ENCODE results near the gene KRT75. TPM values are rescaled to one million over a fixed set of nuclear protein-coding genes. Genes with fewer than 3 reads are reported as not detected.

KRT75 gene
- total and polyA plus RNA-seq, 5 experiments from 2014 or later = not detected

DNA sequence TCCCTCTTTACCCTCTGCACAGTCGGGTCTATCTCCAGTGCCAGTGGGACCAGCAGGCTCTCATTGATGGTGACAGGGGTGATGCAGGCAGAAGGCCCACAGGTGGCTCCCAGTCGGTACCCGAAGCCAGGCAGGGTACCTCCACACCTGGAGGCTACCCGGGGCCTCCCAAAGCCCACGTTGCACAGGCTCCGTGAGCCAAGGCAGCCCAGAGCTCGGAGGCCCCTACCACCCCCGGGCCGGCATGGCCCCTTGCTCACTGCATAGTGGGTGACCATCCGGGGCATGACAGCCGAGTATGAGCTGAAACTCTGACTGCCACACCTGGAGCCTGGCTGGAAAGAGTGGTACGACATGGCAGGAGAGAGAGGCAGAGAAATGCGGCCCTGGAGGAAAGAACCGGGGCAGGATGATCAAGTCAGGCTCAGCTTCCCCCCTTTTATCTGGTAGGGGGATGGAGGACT, 28.2 kb downstream of the KRT75 start, which contains the start of gene KRT82:
Gene KRT82 (minus strand): TSS at position 414 of the 464 bp plus-strand sequence. CDS start 58 bp downstream, at position 356.
- no peaks in the 10 kb centered on the region for H3K4me1 Mint-ChIP-seq
- no peak for ATAC-seq
- peaks cover 0 to 2% (median 0%) of the 10 kb centered on the region in 3 donors for H3K36me3 Mint-ChIP-seq
- H3K27me3 Mint-ChIP-seq = peaks cover 3 to 18% (median 5%) of the 10 kb centered on the region in 5 donors
- DNase-seq = no peak
- H3K9me3 Mint-ChIP-seq = peaks cover 0 to 4% (median 0%) of the 10 kb centered on the region in 9 donors
- no peak within 1 kb of the TSS for H3K4me3 Mint-ChIP-seq
- POLR2A ChIA-PET = no interaction called here
- H3K27ac Mint-ChIP-seq = no peak within 1 kb of the TSS

DNA sequence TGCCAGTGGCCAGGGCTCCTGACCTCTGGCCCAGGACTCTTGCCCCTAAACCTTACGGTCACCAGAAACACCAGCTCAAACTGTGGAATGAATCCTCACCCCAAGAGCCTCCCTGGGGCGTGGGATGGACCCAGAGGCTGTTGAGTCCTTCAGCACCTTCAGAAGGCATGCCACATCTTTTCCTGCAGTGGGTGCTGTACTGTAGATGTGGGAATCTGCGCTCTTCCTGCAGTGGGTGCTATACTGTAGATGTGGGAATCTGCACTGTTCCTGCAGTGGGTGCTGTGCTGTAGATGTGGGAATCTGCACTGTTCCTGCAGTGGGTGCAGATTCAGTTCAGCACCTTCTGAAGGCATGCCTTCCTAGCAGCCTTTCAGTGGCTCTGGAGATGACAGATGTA, 29.2 kb downstream of the KRT75 start:
- peaks cover 0 to 4% (median 0%) of the 10 kb centered on the region in 9 donors for H3K9me3 Mint-ChIP-seq
- peaks cover 0 to 2% (median 0%) of the 10 kb centered on the region in 3 donors for H3K36me3 Mint-ChIP-seq
- peaks cover 3 to 17% (median 5%) of the 10 kb centered on the region in 5 donors for H3K27me3 Mint-ChIP-seq
- POLR2A ChIA-PET = no interaction called here
- no peaks in the 10 kb centered on the region for H3K4me1 Mint-ChIP-seq
- DNase-seq (no peak), ATAC-seq (no peak)
- H3K27ac Mint-ChIP-seq = no peak overlapping the region
- H3K4me3 Mint-ChIP-seq = no peak overlapping the region

DNA sequence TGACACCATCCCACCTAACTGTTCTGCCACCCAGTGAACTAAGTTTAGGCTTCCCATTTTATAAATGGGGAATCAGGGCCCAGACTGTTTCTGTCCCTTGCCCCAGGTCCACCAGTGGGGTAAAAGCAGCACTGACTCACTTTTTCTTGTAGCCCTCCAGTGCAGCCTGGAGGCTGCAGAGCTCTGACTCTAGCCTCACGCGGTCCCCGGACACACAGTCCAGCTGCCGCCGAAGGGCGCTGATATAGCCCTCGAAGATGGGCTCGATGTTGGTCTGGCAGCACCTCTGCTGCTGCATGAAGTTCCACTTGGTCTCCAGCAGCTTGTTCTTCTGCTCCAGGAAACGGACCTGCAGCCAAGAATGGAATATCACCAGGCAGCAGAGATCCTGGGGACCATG, 30.6 kb downstream of the KRT75 start:
- no peak for DNase-seq
- peaks cover 0 to 4% (median 0%) of the 10 kb centered on the region in 4 donors for H3K4me1 Mint-ChIP-seq
- POLR2A ChIA-PET = no interaction called here
- peaks cover 0 to 2% (median 0%) of the 10 kb centered on the region in 3 donors for H3K36me3 Mint-ChIP-seq
- H3K27me3 Mint-ChIP-seq = peaks cover 2 to 17% (median 11%) of the 10 kb centered on the region in 5 donors
- ATAC-seq = no peak
- H3K27ac Mint-ChIP-seq = no peak overlapping the region
- no peak overlapping the region for H3K4me3 Mint-ChIP-seq
- H3K9me3 Mint-ChIP-seq = peaks cover 0 to 2% (median 0%) of the 10 kb centered on the region in 9 donors

DNA sequence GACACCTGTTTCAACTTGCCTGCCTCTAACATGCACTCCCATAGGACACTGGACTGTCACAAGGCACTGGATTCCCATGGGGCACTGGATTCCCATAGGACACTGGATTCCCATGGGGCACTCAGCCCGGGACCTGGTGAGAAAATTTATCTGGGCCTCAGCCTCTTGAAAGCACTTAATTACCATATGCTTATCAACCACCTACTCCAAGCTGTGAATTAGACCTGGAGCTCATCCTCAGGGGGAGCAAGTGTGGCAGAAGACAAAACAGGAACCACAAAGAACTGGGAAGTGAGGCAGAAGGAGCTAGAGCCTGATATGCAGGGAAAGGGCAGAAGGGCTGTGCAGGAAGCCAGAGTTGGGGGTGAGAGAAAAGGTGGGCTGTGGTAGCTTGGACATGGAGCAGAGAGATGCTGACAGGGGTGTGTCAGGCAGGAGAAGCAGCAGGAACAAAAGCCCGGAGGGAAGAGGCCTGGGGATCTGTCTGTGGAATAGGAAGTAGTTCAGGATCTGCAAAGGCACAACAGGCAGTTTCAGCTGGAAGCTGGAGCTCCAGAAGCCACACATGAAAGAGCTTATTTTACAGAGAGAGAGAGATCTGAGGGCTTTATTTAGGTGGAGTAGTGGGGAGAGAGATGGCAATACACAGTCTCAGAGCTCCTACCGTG, 31.2 kb downstream of the KRT75 start:
- POLR2A ChIA-PET = no interaction called here
- ATAC-seq (no peak), DNase-seq (no peak)
- Mint-ChIP-seq H3K4me3 (no peak overlapping the region), H3K27ac (peak overlapping the region in 1 of 10 donors; percentile 88), H3K36me3 (peaks cover 0 to 2% (median 0%) of the 10 kb centered on the region in 3 donors), H3K9me3 (no peaks in the 10 kb centered on the region), H3K4me1 (peaks cover 0 to 4% (median 0%) of the 10 kb centered on the region in 4 donors), H3K27me3 (peaks cover 1 to 14% (median 7%) of the 10 kb centered on the region in 5 donors)

DNA sequence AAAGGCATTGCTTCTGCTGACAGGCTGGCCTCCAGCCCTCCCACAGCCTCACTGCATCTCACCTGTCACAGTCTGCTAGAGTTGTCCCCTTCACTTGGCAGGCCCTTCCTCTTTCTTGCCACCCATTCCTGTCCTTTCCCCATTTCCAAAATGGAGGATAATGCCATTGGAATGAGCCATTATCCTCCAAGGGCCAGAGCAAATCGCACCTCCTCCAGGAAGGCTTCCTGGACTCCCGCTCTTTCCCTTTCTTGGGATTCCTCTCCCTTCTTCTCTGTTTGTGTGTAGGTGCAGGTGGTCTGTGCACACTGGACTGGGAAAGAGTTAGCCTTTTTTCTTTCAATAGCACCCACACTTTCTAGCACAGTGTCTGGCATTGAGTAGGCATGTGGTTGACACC, 31.8 kb downstream of the KRT75 start:
- Mint-ChIP-seq H3K4me3 (no peak overlapping the region), H3K27me3 (peaks cover under 1 to 11% (median 2%) of the 10 kb centered on the region in 5 donors), H3K36me3 (no peaks in the 10 kb centered on the region), H3K4me1 (peaks cover 0 to 4% (median 0%) of the 10 kb centered on the region in 4 donors), H3K27ac (peak overlapping the region in 1 of 10 donors; percentile 54), H3K9me3 (no peaks in the 10 kb centered on the region)
- POLR2A ChIA-PET = no interaction called here
- ATAC-seq (no peak), DNase-seq (no peak)

DNA sequence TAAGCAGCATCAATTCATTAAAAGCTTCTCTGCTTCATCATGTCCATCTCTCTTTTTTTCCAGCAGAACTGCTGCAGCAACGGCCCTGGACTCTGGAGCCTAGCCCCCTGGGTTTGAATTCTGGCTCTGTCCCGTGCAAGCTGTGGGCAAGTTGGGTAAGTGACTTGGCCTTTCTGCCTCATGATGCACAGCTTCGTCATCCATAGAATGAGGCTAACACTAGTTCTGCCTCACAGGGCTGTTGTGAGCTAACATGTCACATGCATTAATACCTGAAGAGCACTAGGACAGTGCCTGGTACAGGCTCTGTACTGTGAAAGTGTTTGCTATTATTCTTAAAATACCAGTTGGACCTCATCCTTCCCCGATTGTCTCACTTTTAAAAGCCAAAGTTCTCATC, 32.2 kb downstream of the KRT75 start:
- Mint-ChIP-seq H3K9me3 (no peaks in the 10 kb centered on the region), H3K4me3 (no peak overlapping the region), H3K27me3 (peaks cover 0 to 11% (median 2%) of the 10 kb centered on the region in 5 donors), H3K36me3 (no peaks in the 10 kb centered on the region), H3K4me1 (peaks cover 0 to 4% (median 0%) of the 10 kb centered on the region in 4 donors), H3K27ac (no peak overlapping the region)
- ATAC-seq (no peak), DNase-seq (no peak)
- POLR2A ChIA-PET = no interaction called here

DNA sequence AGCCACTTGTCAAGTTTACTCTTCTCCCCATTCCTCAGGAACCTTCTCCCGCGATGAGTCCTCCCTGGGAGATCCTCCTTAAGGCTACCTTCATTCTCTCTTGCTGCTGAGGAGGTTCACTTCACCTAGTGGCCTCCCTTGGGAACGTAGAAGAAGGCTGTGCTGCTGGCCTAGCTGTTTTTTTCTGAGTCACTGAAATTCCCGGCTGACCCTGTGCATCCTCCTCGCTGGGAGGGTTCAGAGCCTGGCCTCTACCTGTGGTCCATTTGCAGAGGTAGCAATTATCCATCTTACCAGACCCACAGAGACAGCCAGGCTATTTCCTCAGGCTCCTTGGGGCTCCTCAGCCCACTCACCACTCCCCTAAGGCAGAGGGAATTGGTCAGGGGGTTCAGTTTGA, 32.6 kb downstream of the KRT75 start:
- Mint-ChIP-seq H3K27me3 (peaks cover 0 to 11% (median 2%) of the 10 kb centered on the region in 5 donors), H3K9me3 (no peaks in the 10 kb centered on the region), H3K27ac (no peak overlapping the region), H3K4me3 (no peak overlapping the region), H3K36me3 (no peaks in the 10 kb centered on the region), H3K4me1 (peaks cover 0 to 4% (median 0%) of the 10 kb centered on the region in 4 donors)
- ATAC-seq = no peak
- no peak for DNase-seq
- POLR2A ChIA-PET = no interaction called here

DNA sequence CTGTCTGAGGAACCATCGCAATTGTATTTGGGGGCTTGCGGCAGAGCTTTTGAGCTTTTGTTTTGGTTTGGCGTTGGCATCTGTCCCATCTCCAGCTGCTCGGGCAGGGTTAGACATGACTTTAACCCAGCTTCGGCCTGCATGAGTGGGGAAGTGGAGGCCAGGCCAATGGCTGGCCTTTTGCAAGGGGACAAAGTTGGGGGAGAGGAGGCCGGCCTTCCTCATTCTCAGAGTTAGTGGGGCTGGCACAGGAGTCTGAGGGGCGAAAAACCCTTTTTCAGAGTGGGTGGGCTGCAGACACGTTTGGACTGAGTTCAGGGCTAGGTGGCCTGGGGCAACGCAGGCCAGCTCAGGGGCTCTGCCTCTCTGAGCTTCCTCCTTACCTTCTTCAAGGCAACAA, 33.3 kb downstream of the KRT75 start:
- Mint-ChIP-seq H3K4me3 (no peak overlapping the region), H3K27me3 (peaks cover 0 to 11% (median 2%) of the 10 kb centered on the region in 5 donors), H3K9me3 (no peaks in the 10 kb centered on the region), H3K27ac (no peak overlapping the region), H3K4me1 (peaks cover 0 to 4% (median 0%) of the 10 kb centered on the region in 4 donors), H3K36me3 (no peaks in the 10 kb centered on the region)
- no peak for DNase-seq
- no peak for ATAC-seq
- POLR2A ChIA-PET = no interaction called here

DNA sequence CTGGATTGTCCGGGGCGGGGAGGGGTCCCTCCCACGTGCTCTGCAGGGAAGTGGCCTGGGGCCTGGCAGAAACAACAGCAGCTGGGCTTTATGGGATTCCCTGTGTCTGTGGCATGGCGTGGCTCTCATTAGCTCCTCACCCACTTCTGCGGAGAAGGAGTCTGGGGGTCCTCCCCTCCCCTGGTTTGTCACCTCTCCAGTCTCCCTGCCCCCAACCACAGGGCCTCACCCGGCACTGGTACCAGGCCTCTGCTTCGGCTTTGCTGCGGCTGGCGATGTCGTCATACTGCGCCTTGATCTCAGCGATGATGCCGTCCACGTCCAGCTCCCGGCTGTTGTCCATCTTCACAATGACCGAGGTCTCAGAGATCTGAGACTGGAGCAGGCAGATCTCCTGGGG, 34.4 kb downstream of the KRT75 start:
- H3K9me3 Mint-ChIP-seq = no peaks in the 10 kb centered on the region
- H3K36me3 Mint-ChIP-seq = no peaks in the 10 kb centered on the region
- no peak overlapping the region for H3K4me3 Mint-ChIP-seq
- H3K27ac Mint-ChIP-seq = no peak overlapping the region
- H3K4me1 Mint-ChIP-seq = peaks cover 0 to 4% (median 0%) of the 10 kb centered on the region in 4 donors
- ATAC-seq (no peak), DNase-seq (no peak)
- POLR2A ChIA-PET = no interaction called here
- H3K27me3 Mint-ChIP-seq = peaks cover 0 to 11% (median 2%) of the 10 kb centered on the region in 5 donors

DNA sequence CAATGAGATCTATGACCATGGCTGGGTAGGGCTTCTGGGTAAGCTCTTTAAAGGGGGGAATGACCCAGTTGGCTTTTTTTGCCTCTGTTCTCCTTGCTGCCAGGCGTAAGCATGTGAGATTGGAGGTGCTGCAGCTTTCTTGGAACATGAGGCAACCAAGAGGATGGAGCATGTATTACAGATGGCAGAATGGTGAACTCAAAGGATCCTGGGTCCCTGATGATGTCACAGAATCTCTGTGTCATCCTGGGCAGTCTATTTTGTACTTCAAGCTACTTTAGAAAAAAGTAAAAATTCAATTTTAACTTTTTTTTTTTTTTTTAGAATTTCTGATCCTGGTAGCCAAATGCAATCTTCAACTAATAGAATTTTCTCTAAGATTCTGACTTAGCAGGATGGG, 36.0 kb downstream of the KRT75 start:
- POLR2A ChIA-PET = interaction anchor here (0.7 kb wide), 1 partner anchor 903 kb away, joined by 4 read pairs; no protein-coding TSS in a partner anchor
- no peak for ATAC-seq
- H3K9me3 Mint-ChIP-seq = no peaks in the 10 kb centered on the region
- H3K4me3 Mint-ChIP-seq = no peak overlapping the region
- DNase-seq = no peak
- peak overlapping the region in 1 of 10 donors; percentile 34 for H3K27ac Mint-ChIP-seq
- H3K36me3 Mint-ChIP-seq = no peaks in the 10 kb centered on the region
- peaks cover 0 to 4% (median 0%) of the 10 kb centered on the region in 4 donors for H3K4me1 Mint-ChIP-seq
- peaks cover 0 to 14% (median 2%) of the 10 kb centered on the region in 5 donors for H3K27me3 Mint-ChIP-seq

DNA sequence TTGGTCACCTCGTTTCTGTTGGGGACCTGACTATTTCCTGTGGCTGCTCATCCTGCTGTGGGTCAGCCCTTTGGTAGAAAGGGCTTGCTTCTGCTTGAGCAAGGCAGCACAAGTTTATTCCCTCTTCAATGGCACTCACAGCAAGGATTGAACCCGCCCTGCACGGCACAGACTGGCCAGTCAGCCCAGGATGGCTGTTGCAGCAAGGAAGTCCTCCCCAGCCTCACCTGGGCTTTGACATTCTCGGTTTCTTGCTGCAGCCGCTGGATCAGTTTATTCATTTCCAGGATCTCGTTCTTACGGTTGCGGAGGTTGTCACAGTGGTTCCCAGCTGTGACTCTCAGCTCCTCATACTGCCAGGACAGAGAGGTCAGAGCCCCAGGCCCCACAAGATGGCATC, 37.5 kb downstream of the KRT75 start:
- no peaks in the 10 kb centered on the region for H3K36me3 Mint-ChIP-seq
- DNase-seq (no peak), ATAC-seq (no peak)
- H3K27me3 Mint-ChIP-seq = peaks cover 0 to 10% (median 2%) of the 10 kb centered on the region in 5 donors
- H3K9me3 Mint-ChIP-seq = no peaks in the 10 kb centered on the region
- peaks cover 0 to 4% (median 0%) of the 10 kb centered on the region in 4 donors for H3K4me1 Mint-ChIP-seq
- no peak overlapping the region for H3K4me3 Mint-ChIP-seq
- H3K27ac Mint-ChIP-seq = peak overlapping the region in 1 of 10 donors; percentile 31
- POLR2A ChIA-PET = no interaction called here

DNA sequence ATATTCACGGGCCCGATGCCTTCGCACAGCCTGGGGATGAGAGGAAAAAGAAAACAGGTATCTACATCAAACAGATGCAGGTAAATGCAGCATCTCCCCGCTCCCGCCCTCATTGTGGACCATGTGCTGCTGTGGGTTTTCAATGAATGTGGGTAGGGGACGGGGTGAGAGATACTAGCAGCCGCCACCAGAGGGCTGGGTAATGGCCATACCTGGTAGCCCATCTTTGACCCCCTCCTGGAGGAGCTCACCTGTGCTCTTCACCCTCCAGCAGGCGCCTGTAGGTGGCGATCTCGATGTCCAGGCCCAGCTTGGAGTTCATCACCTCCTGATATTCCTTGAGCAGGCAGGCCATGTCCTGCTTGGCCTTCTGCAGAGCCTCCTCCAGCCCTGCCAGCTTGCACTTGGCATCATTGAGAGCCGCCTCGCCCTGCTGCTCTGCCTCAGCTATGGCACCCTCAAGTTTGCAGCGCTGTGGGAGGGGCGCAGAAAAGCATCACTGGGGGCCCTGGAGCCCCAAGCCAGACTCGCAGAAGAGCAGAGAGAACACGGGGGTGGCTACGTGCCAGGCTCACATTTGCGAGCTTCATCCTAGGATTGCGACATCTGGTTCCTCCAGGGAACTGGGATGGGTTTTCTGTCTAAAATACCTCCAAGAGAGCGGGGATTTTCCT, 38.3 kb downstream of the KRT75 start:
- POLR2A ChIA-PET = no interaction called here
- DNase-seq (peak in 1 of 10 donors; percentile 2), ATAC-seq (peak in 1 of 2 donors; percentile 44)
- H3K4me1 Mint-ChIP-seq = peaks cover 0 to 4% (median 0%) of the 10 kb centered on the region in 4 donors
- peaks cover 0 to 10% (median 2%) of the 10 kb centered on the region in 5 donors for H3K27me3 Mint-ChIP-seq
- no peaks in the 10 kb centered on the region for H3K36me3 Mint-ChIP-seq
- H3K9me3 Mint-ChIP-seq = no peaks in the 10 kb centered on the region
- no peak overlapping the region for H3K27ac Mint-ChIP-seq
- H3K4me3 Mint-ChIP-seq = no peak overlapping the region

DNA sequence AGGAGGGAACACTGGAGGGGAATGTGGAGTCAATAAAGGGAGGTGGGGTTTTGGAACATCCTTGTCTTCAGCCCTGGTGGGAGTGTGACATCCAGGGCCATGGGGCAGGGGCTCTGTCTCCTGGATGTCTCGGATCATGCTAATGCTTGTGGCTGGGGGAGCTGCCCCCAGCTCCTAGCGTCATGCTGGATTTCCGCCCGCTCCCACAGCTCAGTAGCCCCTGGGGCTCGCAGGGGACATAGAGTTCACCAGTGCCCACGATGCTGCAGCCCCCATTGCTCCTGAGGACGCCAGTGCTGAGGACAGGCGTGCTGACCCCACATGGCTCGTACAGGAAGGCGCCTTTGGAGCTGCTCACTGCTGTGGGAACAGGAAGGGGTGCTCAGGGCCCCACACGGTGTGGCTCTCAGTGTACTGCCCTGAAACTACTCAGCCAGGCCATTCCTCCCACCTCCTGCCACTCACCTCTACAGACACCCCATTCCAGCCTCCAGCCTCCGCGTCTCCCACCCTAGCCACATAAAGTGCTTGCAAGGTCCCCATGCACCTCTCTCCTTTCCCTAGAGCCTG, 39.2 kb downstream of the KRT75 start:
- no peak for DNase-seq
- ATAC-seq = no peak
- no peaks in the 10 kb centered on the region for H3K9me3 Mint-ChIP-seq
- H3K36me3 Mint-ChIP-seq = no peaks in the 10 kb centered on the region
- no peak overlapping the region for H3K27ac Mint-ChIP-seq
- peaks cover 0 to 4% (median 0%) of the 10 kb centered on the region in 4 donors for H3K4me1 Mint-ChIP-seq
- H3K4me3 Mint-ChIP-seq = no peak overlapping the region
- POLR2A ChIA-PET = no interaction called here
- H3K27me3 Mint-ChIP-seq = peaks cover 0 to 8% (median 7%) of the 10 kb centered on the region in 5 donors

Data from naive thymus-derived CD8-positive, alpha-beta T cell (primary cell).